Measurements from ENCODE around the gene FOCAD.
"Not testable (repeated sequence)": the region's sequence is repeated elsewhere in the genome, so short reads cannot be mapped to it uniquely, and the experiment has no call there.

FOCAD gene

GRCh38 chr9:20973246-20973947 is 289.3 kb downstream of the FOCAD start:
- not testable (repeated sequence) for DNase-seq (ENCODE audit: low spot score)

GRCh38 chr9:20974191-20974938 is 290.3 kb downstream of the FOCAD start:
- DNase-seq (ENCODE audit: low spot score), result not testable (repeated sequence)

- no peak for DNase-seq (ENCODE audit: low spot score)
These were observed 294.2 kb downstream of the FOCAD start for GRCh38 chr9:20978249-20978648.

GRCh38 chr9:20980832-20981455 is 296.9 kb downstream of the FOCAD start:
- no peak for DNase-seq (ENCODE audit: low spot score)

GRCh38 chr9:20981486-20981885 is 297.4 kb downstream of the FOCAD start:
- no peak for DNase-seq (ENCODE audit: low spot score)

- DNase-seq (ENCODE audit: low spot score), result no peak
These were observed 300.4 kb downstream of the FOCAD start for GRCh38 chr9:20984506-20984905.

- DNase-seq (ENCODE audit: low spot score), result no peak
These were observed 302.0 kb downstream of the FOCAD start for GRCh38 chr9:20985851-20986600.

- DNase-seq (ENCODE audit: low spot score), result no peak
These were observed 303.5 kb downstream of the FOCAD start for GRCh38 chr9:20987521-20987920.

GRCh38 chr9:20988061-20988460 is 304.0 kb downstream of the FOCAD start:
- no peak for DNase-seq (ENCODE audit: low spot score)

GRCh38 chr9:20988671-20989315 is 304.7 kb downstream of the FOCAD start:
- no peak for DNase-seq (ENCODE audit: low spot score)

- peak; percentile 55 for DNase-seq (ENCODE audit: low spot score)
These were observed 305.9 kb downstream of the FOCAD start for GRCh38 chr9:20989923-20990341.

- DNase-seq (ENCODE audit: low spot score), result no peak
These were observed 306.8 kb downstream of the FOCAD start for GRCh38 chr9:20990867-20991266.

- DNase-seq (ENCODE audit: low spot score), result no peak
These were observed 310.4 kb downstream of the FOCAD start for GRCh38 chr9:20994486-20994885.

GRCh38 chr9:20995616-20996015 is 311.6 kb downstream of the FOCAD start:
- DNase-seq (ENCODE audit: low spot score), result no peak

- DNase-seq (ENCODE audit: low spot score), result no peak
These were observed 312.8 kb downstream of the FOCAD start for GRCh38 chr9:20996809-20997208.

- DNase-seq (ENCODE audit: low spot score), result no peak
These were observed 313.5 kb downstream of the FOCAD start for GRCh38 chr9:20997503-20998076.

GRCh38 chr9:21001581-21001980 is 317.5 kb downstream of the FOCAD start:
- no peak for DNase-seq (ENCODE audit: low spot score)

GRCh38 chr9:21002040-21002439 is 318.0 kb downstream of the FOCAD start:
- DNase-seq (ENCODE audit: low spot score), result no peak

GRCh38 chr9:21015129-21015815 is 331.2 kb downstream of the FOCAD start:
- DNase-seq (ENCODE audit: low spot score), result no peak

- no peak for DNase-seq (ENCODE audit: low spot score)
These were observed 331.9 kb downstream of the FOCAD start for GRCh38 chr9:21015995-21016394.

Data from putamen (tissue), 1 donor.